ENCODE measurements around the gene GAL.

DNA sequence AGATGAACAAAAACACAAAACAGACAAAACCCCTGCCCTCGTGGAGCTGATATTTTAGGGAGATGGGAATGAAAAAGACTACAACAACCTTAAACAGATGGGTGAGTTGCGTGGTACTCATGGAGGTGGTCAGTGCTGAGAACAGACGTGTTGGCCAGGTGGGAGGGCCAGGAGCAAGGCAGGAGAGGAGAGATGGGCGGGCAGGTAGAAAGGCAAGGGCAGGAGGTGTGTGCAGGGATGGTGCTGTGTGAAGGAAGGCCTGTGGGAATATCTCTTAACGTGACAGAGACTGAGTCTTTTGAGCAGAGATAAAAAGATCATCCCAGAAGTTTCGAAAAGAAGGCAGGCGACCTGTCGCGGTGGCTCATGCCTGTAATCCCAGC is 7.0 kb downstream of the GAL start:
- TF ChIP-seq, protein P1, sequence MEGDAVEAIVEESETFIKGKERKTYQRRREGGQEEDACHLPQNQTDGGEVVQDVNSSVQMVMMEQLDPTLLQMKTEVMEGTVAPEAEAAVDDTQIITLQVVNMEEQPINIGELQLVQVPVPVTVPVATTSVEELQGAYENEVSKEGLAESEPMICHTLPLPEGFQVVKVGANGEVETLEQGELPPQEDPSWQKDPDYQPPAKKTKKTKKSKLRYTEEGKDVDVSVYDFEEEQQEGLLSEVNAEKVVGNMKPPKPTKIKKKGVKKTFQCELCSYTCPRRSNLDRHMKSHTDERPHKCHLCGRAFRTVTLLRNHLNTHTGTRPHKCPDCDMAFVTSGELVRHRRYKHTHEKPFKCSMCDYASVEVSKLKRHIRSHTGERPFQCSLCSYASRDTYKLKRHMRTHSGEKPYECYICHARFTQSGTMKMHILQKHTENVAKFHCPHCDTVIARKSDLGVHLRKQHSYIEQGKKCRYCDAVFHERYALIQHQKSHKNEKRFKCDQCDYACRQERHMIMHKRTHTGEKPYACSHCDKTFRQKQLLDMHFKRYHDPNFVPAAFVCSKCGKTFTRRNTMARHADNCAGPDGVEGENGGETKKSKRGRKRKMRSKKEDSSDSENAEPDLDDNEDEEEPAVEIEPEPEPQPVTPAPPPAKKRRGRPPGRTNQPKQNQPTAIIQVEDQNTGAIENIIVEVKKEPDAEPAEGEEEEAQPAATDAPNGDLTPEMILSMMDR (CRISPR knock-in tag; IDR thresholded peaks at IDR 0.05): no peak
- TF ChIP-seq EZH2 (conservative IDR thresholded peaks at IDR 0.05; ENCODE audit: low read depth, low read length) (no peak), SP2 (CRISPR knock-in tag; IDR thresholded peaks at IDR 0.05) (no peak), ZNF333 (CRISPR knock-in tag; IDR thresholded peaks at IDR 0.05; ENCODE audit: borderline replicate concordance) (no peak)
- TF ChIP-seq, protein P2, sequence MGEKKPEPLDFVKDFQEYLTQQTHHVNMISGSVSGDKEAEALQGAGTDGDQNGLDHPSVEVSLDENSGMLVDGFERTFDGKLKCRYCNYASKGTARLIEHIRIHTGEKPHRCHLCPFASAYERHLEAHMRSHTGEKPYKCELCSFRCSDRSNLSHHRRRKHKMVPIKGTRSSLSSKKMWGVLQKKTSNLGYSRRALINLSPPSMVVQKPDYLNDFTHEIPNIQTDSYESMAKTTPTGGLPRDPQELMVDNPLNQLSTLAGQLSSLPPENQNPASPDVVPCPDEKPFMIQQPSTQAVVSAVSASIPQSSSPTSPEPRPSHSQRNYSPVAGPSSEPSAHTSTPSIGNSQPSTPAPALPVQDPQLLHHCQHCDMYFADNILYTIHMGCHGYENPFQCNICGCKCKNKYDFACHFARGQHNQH (CRISPR knock-in tag; IDR thresholded peaks at IDR 0.05): no peak
- TF ChIP-seq, protein P3, sequence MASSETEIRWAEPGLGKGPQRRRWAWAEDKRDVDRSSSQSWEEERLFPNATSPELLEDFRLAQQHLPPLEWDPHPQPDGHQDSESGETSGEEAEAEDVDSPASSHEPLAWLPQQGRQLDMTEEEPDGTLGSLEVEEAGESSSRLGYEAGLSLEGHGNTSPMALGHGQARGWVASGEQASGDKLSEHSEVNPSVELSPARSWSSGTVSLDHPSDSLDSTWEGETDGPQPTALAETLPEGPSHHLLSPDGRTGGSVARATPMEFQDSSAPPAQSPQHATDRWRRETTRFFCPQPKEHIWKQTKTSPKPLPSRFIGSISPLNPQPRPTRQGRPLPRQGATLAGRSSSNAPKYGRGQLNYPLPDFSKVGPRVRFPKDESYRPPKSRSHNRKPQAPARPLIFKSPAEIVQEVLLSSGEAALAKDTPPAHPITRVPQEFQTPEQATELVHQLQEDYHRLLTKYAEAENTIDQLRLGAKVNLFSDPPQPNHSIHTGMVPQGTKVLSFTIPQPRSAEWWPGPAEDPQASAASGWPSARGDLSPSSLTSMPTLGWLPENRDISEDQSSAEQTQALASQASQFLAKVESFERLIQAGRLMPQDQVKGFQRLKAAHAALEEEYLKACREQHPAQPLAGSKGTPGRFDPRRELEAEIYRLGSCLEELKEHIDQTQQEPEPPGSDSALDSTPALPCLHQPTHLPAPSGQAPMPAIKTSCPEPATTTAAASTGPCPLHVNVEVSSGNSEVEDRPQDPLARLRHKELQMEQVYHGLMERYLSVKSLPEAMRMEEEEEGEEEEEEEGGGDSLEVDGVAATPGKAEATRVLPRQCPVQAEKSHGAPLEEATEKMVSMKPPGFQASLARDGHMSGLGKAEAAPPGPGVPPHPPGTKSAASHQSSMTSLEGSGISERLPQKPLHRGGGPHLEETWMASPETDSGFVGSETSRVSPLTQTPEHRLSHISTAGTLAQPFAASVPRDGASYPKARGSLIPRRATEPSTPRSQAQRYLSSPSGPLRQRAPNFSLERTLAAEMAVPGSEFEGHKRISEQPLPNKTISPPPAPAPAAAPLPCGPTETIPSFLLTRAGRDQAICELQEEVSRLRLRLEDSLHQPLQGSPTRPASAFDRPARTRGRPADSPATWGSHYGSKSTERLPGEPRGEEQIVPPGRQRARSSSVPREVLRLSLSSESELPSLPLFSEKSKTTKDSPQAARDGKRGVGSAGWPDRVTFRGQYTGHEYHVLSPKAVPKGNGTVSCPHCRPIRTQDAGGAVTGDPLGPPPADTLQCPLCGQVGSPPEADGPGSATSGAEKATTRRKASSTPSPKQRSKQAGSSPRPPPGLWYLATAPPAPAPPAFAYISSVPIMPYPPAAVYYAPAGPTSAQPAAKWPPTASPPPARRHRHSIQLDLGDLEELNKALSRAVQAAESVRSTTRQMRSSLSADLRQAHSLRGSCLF (CRISPR knock-in tag; IDR thresholded peaks at IDR 0.05; ENCODE audit: borderline replicate concordance): no peak
- TF ChIP-seq, protein P4, sequence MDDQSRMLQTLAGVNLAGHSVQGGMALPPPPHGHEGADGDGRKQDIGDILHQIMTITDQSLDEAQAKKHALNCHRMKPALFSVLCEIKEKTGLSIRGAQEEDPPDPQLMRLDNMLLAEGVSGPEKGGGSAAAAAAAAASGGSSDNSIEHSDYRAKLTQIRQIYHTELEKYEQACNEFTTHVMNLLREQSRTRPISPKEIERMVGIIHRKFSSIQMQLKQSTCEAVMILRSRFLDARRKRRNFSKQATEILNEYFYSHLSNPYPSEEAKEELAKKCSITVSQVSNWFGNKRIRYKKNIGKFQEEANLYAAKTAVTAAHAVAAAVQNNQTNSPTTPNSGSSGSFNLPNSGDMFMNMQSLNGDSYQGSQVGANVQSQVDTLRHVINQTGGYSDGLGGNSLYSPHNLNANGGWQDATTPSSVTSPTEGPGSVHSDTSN (CRISPR knock-in tag; IDR thresholded peaks at IDR 0.05; ENCODE audit: borderline replicate concordance): no peak
- TF ChIP-seq, protein P5, sequence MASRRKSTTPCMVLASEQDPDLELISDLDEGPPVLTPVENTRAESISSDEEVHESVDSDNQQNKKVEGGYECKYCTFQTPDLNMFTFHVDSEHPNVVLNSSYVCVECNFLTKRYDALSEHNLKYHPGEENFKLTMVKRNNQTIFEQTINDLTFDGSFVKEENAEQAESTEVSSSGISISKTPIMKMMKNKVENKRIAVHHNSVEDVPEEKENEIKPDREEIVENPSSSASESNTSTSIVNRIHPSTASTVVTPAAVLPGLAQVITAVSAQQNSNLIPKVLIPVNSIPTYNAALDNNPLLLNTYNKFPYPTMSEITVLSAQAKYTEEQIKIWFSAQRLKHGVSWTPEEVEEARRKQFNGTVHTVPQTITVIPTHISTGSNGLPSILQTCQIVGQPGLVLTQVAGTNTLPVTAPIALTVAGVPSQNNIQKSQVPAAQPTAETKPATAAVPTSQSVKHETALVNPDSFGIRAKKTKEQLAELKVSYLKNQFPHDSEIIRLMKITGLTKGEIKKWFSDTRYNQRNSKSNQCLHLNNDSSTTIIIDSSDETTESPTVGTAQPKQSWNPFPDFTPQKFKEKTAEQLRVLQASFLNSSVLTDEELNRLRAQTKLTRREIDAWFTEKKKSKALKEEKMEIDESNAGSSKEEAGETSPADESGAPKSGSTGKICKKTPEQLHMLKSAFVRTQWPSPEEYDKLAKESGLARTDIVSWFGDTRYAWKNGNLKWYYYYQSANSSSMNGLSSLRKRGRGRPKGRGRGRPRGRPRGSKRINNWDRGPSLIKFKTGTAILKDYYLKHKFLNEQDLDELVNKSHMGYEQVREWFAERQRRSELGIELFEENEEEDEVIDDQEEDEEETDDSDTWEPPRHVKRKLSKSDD (CRISPR knock-in tag; IDR thresholded peaks at IDR 0.05; ENCODE audit: low read depth): no peak
